ENCODE results near the gene CLCN1.

GRCh38 chr7:143284591-143285469, 31.1 kb upstream of the CLCN1 start, which contains the start of gene TMEM139:
- TF ChIP-seq EP300 (IDR thresholded peaks at IDR 0.05) (no peak), CTCF (IDR thresholded peaks at IDR 0.05) (no peak), BHLHE40 (IDR thresholded peaks at IDR 0.05; ENCODE audit: low read depth, low read length) (no peak), CEBPB (IDR thresholded peaks at IDR 0.05) (no peak)
